ENCODE data around the gene NRXN2. TPM values are rescaled to one million over a fixed set of nuclear protein-coding genes. Genes with fewer than 3 reads are reported as not detected.

NRXN2 gene
- total and polyA plus RNA-seq, 3 donors from 2014 or later, result 32.6 to 46.8 (median 40.1) TPM

DNA sequence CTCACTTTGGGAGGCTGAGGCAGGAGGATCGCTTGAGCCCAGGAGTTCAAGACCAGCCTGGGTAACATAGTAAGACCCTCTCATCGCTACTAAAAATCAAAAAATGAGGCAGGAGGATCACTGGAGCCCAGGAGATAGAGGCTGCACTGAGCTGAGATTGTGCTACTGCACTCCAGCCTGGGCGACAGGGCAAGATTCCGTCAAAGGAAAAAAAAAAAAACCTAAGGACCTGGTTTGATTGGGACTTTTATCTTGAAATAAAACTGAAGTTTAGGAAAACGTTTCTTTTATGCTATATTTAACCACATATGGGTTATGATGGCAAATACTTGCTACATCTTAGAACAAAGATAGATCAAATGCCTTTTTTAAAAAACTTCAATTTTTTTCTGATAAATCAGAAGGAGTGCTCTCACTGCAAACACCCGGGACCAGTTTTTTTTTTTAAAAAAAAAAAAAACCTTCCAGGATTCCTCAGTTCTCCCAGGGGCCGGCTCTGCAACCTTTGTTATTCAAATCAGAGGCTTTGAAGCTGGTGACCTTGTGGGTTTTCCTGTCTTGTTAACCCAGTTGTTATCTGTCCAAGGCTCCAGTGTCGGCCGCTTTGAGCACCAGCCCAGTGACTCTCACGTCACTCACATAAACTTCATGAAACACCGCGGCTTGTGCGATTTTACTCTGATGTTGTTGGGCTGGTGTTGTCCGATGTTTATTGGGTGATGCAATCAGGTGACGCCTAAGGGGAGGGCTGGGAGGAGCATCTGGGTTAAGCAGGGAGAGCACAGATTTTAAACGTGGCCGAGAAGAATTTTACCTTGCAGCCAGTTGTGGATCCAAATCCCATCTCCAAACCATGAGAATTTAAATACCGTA lies 156.7 kb downstream of the NRXN2 start:
- peak overlapping the region; percentile 61 to 65 for H3K27ac ChIP-seq

DNA sequence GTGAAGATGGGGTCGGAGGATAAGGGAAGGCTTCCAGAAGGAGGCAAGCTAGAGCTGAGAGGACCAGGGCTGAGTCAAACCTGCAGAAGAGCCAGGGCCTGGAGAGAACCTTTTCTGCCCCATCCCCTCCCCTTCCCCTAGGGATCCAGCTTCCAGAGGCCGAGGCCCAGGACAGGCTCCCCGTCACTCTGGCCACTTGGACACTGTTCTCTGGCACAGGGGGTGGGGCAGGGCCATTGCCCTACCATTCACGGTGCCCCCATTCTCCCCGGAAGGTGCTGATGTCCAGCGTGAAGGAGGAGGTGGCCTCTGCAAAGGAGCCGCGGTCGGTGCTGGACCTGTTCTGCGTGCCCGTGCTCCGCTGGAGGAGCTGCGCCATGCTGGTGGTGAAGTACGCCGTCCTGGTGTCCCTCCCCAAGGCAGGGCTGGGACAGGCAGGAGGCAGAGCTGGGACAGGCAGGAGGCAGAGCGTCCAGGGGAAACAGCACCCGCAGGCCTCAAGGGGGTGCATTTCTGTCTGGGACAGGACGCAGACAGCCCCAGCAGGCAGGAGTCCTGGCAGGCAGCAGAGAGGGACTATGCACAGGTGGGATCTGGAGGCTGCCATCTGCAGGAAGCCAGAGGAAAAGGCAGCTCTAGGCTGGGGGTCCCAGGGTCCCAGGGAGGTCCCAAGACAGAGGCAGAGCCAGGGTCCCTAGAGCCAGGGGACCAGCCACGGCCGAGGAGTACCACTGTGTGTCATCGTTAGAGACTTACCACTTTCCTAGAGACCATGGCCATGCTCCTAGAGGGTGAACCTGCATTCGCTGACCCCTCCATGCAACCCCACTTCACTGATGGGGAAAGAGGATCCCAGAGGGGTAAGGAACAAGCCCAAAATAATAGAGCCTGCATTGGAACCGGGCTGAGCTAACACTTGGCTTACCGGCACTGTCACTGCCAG lies 157.8 kb downstream of the NRXN2 start:
- H3K27ac ChIP-seq, result no peak overlapping the region
- TF ChIP-seq, protein P1, sequence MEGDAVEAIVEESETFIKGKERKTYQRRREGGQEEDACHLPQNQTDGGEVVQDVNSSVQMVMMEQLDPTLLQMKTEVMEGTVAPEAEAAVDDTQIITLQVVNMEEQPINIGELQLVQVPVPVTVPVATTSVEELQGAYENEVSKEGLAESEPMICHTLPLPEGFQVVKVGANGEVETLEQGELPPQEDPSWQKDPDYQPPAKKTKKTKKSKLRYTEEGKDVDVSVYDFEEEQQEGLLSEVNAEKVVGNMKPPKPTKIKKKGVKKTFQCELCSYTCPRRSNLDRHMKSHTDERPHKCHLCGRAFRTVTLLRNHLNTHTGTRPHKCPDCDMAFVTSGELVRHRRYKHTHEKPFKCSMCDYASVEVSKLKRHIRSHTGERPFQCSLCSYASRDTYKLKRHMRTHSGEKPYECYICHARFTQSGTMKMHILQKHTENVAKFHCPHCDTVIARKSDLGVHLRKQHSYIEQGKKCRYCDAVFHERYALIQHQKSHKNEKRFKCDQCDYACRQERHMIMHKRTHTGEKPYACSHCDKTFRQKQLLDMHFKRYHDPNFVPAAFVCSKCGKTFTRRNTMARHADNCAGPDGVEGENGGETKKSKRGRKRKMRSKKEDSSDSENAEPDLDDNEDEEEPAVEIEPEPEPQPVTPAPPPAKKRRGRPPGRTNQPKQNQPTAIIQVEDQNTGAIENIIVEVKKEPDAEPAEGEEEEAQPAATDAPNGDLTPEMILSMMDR (IDR thresholded peaks at IDR 0.05), result no peak
- no peak for TF ChIP-seq POLR2A (IDR thresholded peaks at IDR 0.05)
- no peaks in the 10 kb centered on the region for H3K9me3 ChIP-seq
- DNase-seq, result no peak
- H3K36me3 ChIP-seq (ENCODE audit: low read depth, missing control alignments), result no peaks in the 10 kb centered on the region
- H3K27me3 ChIP-seq, result no peaks in the 10 kb centered on the region
- no peak overlapping the region for H3K4me3 ChIP-seq
- WGBS, 2 donors, result 83 to 95% methylated on average over 17 to 23 of the region's 24 CpGs
- intact Hi-C loops (cut with DNase I; ENCODE audit: low total_unique reads), result no loop called here
- H3K4me1 ChIP-seq, result peaks cover 24% of the 10 kb centered on the region

More for the DNA sequence above, 156.7 kb downstream of the NRXN2 start:
- WGBS, 2 donors, result 39 to 41% methylated on average over 18 of the region's 18 CpGs
- H3K4me3 ChIP-seq, result no peak overlapping the region
- no peaks in the 10 kb centered on the region for H3K27me3 ChIP-seq
- peaks cover 24% of the 10 kb centered on the region for H3K4me1 ChIP-seq
- peak; percentile 90 for DNase-seq
- intact Hi-C loops (cut with DNase I; ENCODE audit: low total_unique reads), result no loop called here
- TF ChIP-seq, protein P1 (IDR thresholded peaks at IDR 0.05), result no peak
- no peak for TF ChIP-seq POLR2A (IDR thresholded peaks at IDR 0.05)
- no peaks in the 10 kb centered on the region for H3K36me3 ChIP-seq (ENCODE audit: low read depth, missing control alignments)
- H3K9me3 ChIP-seq, result no peaks in the 10 kb centered on the region

DNA sequence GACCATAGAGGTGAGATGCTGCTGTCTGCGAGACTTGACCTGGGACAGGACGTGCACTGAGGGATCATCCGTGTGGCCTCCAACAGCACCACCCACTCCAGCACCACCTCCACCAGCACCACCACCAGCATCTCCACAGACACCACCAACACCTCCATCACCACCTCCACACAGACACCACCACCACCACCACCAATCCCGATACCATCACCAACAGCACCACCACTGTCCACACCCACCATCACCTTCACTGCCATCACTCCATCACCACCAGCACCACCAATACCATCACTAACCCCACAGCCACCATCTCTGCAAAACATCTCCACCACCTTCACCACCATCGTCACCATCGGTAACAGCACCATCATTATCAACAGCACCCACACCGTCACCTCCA lies 158.6 kb downstream of the NRXN2 start:
- Histone ChIP-seq H3K36me3 (ENCODE audit: low read depth, missing control alignments) (no peaks in the 10 kb centered on the region), H3K9me3 (no peaks in the 10 kb centered on the region), H3K4me1 (peaks cover 24% of the 10 kb centered on the region), H3K27ac (no peak overlapping the region), H3K4me3 (no peak overlapping the region), H3K27me3 (no peaks in the 10 kb centered on the region)
- DNase-seq, result no peak
- intact Hi-C loops (cut with DNase I; ENCODE audit: low total_unique reads), result no loop called here
- TF ChIP-seq, protein P1 (IDR thresholded peaks at IDR 0.05), result no peak
- TF ChIP-seq POLR2A (IDR thresholded peaks at IDR 0.05), result no peak
- WGBS, 2 donors, result 95 to 97% methylated on average over 4 to 7 of the region's 7 CpGs

DNA sequence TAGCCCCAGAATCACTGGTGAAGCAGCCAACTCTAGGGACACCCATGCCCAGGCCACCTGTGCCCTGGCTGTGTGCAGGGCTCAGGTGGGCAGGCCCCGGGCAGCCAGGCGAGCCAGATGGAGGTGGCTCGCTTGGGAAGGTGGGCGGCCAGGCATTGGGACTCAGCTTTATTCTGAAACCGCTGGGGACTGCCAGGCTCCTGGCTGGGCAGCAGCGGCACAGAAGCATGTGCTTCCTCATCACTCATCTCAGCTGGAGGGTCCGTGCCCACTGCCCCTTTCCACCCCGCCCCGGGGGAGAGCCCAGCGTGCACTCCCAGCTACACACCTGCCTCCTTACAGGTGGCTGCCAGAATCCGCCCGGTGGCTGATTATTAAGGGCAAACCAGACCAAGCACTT lies 159.0 kb downstream of the NRXN2 start:
- TF ChIP-seq, protein P1 (IDR thresholded peaks at IDR 0.05), result no peak
- no peak for TF ChIP-seq POLR2A (IDR thresholded peaks at IDR 0.05)
- no peaks in the 10 kb centered on the region for H3K36me3 ChIP-seq (ENCODE audit: low read depth, missing control alignments)
- intact Hi-C loops (cut with DNase I; ENCODE audit: low total_unique reads), result no loop called here
- H3K4me1 ChIP-seq, result peaks cover 24% of the 10 kb centered on the region
- 80 to 85% methylated on average over 5 to 12 of the region's 12 CpGs for WGBS, 2 donors
- H3K27me3 ChIP-seq, result no peaks in the 10 kb centered on the region
- DNase-seq, result no peak
- no peaks in the 10 kb centered on the region for H3K9me3 ChIP-seq
- no peak overlapping the region for H3K27ac ChIP-seq
- no peak overlapping the region for H3K4me3 ChIP-seq
